AG09309 (cell line): ENCODE results near the gene CFAP97D1.
A peak's percentile ranks its signal among the peaks of the same experiment; 100 is the strongest.
"Not testable (repeated sequence)": the region's sequence is repeated elsewhere in the genome, so short reads cannot be mapped to it uniquely, and the experiment has no call there.

Experiments used
- DNase-seq: peaks from one replicate; pipeline ENCODE4 v3.0.0-alpha.2; 2010; ENCODE audit warnings: low read depth
- H3K4me3 ChIP-seq: 2 replicates; pipeline ENCODE4 v1.5.1; 2011; ENCODE audit warnings: mild to moderate bottlenecking, low read depth, low read length, moderate library complexity; ENCODE audit not compliant: control insufficient read depth
- CTCF ChIP-seq: IDR thresholded peaks from 2 replicates; pipeline ENCODE4 v1.5.1; 2011; ENCODE audit warnings: mild to moderate bottlenecking, low read depth, low read length, inconsistent platforms; ENCODE audit not compliant: insufficient read depth, control insufficient read depth; ENCODE audit errors: missing control alignments

The CFAP97D1 gene

GRCh38 chr17:43789482-43789881 lies 9.2 kb downstream of the CFAP97D1 start:
- H3K4me3 ChIP-seq: no peak overlapping the region
- no peak for DNase-seq
- no peak for TF ChIP-seq CTCF

GRCh38 chr17:43790311-43790940 lies 10.2 kb downstream of the CFAP97D1 start:
- TF ChIP-seq CTCF: peak; percentile 30
- no peak overlapping the region for H3K4me3 ChIP-seq
- no peak for DNase-seq

- TF ChIP-seq CTCF: no peak
- DNase-seq: no peak
- H3K4me3 ChIP-seq: no peak overlapping the region
Measured at GRCh38 chr17:43791589-43791988, 11.4 kb downstream of the CFAP97D1 start.

GRCh38 chr17:43792668-43793067 lies 12.4 kb downstream of the CFAP97D1 start:
- DNase-seq, H3K4me3 ChIP-seq: not testable (repeated sequence)

- H3K4me3 ChIP-seq, DNase-seq: not testable (repeated sequence)
Measured at GRCh38 chr17:43798024-43798423, 17.8 kb downstream of the CFAP97D1 start.

- no peak for TF ChIP-seq CTCF
- no peak overlapping the region for H3K4me3 ChIP-seq
- no peak for DNase-seq
Measured at GRCh38 chr17:43799047-43799446, 18.8 kb downstream of the CFAP97D1 start.

- no peak for TF ChIP-seq CTCF
- H3K4me3 ChIP-seq: no peak overlapping the region
- DNase-seq: no peak
Measured at GRCh38 chr17:43800736-43801135, 20.5 kb downstream of the CFAP97D1 start.

- H3K4me3 ChIP-seq: no peak overlapping the region
- no peak for TF ChIP-seq CTCF
- DNase-seq: no peak
Measured at GRCh38 chr17:43801844-43802243, 21.6 kb downstream of the CFAP97D1 start.
